ENCODE data around the gene BEX4. TPM values are rescaled to one million over a fixed set of nuclear protein-coding genes. Genes with fewer than 3 reads are reported as not detected.
"Not testable (repeated sequence)": the region's sequence is repeated elsewhere in the genome, so short reads cannot be mapped to it uniquely, and the experiment has no call there.

Gene BEX4
- total RNA-seq, 4 donors from 2014 or later, result 72.2 to 123 (median 103) TPM

DNA sequence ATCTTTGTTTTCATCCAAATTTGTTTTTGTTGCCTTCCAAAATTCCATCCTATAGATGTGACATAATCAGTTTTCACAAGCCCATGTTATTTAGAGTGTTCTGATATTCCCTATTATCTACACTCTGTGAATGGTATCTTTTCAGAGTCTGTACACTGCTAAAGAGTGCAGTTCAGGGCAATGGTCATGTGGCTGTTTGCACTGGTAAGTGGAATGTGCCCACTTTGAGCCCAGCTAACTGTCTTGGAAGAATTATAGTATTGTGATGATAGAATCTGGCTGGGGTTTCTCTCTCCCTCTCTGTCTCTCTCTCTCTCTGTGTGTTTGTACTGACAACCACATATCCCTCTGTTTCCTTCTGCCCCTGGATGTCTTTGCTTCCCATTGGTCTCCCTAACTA is 37.4 kb upstream of the BEX4 start:
- H3K36me3 ChIP-seq, result no peaks in the 10 kb centered on the region
- intact Hi-C loops (cut with DNase I), result loop anchor here (10.0 kb wide), 1 partner anchor 223 kb away; no protein-coding TSS in a partner anchor
- no peaks in the 10 kb centered on the region for H3K27me3 ChIP-seq
- H3K27ac ChIP-seq, result no peak overlapping the region
- no peak for TF ChIP-seq POLR2A (IDR thresholded peaks at IDR 0.05)
- TF ChIP-seq, protein P1, sequence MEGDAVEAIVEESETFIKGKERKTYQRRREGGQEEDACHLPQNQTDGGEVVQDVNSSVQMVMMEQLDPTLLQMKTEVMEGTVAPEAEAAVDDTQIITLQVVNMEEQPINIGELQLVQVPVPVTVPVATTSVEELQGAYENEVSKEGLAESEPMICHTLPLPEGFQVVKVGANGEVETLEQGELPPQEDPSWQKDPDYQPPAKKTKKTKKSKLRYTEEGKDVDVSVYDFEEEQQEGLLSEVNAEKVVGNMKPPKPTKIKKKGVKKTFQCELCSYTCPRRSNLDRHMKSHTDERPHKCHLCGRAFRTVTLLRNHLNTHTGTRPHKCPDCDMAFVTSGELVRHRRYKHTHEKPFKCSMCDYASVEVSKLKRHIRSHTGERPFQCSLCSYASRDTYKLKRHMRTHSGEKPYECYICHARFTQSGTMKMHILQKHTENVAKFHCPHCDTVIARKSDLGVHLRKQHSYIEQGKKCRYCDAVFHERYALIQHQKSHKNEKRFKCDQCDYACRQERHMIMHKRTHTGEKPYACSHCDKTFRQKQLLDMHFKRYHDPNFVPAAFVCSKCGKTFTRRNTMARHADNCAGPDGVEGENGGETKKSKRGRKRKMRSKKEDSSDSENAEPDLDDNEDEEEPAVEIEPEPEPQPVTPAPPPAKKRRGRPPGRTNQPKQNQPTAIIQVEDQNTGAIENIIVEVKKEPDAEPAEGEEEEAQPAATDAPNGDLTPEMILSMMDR (IDR thresholded peaks at IDR 0.05), result no peak
- DNase-seq, result no peak
- H3K4me3 ChIP-seq (replicated peaks in 1 of 3), result no peak overlapping the region
- H3K4me1 ChIP-seq, result no peaks in the 10 kb centered on the region
- H3K9me3 ChIP-seq, result no peaks in the 10 kb centered on the region

DNA sequence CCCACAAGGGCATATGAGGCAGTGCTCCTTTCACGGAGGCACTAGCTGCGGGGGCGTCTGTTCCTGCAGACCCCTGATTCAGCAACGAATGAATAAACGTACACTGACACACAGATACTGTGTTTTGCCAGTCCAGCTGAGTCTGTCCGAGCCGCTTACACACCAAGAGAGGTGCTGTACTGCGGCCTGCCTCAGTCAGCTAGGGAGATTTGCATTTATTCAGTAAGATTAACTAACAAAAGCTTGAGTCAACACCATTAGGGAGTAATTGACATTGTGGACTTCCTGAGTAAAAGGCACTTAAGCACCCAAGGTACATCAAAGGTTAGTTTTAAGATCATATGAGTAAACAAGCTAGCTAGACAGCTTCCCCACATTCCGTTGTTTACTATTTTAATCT is 31.0 kb upstream of the BEX4 start:
- intact Hi-C loops (cut with DNase I), result no loop called here
- TF ChIP-seq POLR2A (IDR thresholded peaks at IDR 0.05), result no peak
- TF ChIP-seq, protein P1 (IDR thresholded peaks at IDR 0.05), result no peak
- WGBS, 2 donors, result 40 to 70% methylated on average over 1 to 6 of the region's 9 CpGs
- Histone ChIP-seq H3K4me3 (replicated peaks in 1 of 3) (no peak overlapping the region), H3K27ac (no peak overlapping the region), H3K4me1 (no peaks in the 10 kb centered on the region), H3K27me3 (no peaks in the 10 kb centered on the region), H3K36me3 (no peaks in the 10 kb centered on the region), H3K9me3 (no peaks in the 10 kb centered on the region)
- no peak for DNase-seq

DNA sequence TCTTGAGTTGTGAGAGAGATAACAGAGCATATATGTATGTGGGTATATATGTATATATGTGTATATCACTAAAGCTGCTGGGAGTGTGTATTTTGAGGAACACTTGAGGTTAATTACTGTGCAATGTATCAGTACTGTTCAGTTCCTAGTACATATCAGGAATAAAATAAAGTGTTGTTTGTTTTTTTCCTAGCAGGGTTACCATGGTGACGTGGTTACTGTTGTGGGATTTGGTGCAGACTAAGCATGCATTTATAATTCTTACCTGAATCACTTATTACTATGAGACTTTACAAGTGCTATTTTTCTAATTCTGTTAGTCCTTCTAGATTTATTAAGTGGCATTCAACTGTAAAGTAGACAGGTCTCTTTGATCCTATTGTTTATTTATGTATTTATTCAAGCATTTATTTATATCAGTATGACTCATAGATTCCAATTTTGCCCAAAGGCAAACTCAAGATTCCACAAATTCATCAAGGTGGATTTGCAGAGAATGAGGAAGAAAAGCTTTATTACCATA is 26.9 kb upstream of the BEX4 start:
- no peak for TF ChIP-seq POLR2A (IDR thresholded peaks at IDR 0.05)
- TF ChIP-seq, protein P1 (IDR thresholded peaks at IDR 0.05), result no peak
- Histone ChIP-seq H3K36me3 (no peaks in the 10 kb centered on the region), H3K27me3 (no peaks in the 10 kb centered on the region), H3K4me1 (no peaks in the 10 kb centered on the region), H3K4me3 (replicated peaks in 1 of 3) (no peak overlapping the region), H3K9me3 (no peaks in the 10 kb centered on the region), H3K27ac (no peak overlapping the region)
- 85 to 88% methylated on average over 1 of the region's 1 CpG for WGBS, 2 donors
- intact Hi-C loops (cut with DNase I), result no loop called here
- no peak for DNase-seq

DNA sequence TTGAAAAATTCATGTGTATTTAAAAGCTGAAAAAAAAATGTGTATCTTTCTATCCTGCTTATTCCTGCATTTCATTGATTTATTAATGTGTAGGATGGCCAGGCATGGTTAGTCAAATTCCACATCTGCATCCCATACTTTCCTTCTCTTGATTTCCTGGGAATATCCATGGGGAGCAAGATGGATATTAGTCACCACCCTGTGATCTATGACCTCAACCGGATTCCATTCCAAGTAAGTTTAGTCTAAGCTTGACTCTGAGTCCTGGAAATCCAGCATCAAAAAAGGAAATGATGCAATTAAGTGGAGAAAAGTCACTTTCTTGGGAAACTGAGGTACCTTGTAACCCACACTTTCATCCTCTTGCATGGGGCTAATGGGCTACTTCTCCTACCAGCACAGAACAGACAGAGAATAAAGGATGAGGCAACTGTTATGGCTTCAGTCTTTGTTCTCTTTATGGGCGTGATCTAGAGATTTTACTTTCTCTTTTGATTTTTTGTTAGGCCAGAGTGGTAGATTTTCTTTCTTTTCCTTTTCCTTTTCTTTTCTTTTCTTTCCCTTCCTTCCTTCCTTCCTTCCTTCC is 17.1 kb upstream of the BEX4 start:
- no peaks in the 10 kb centered on the region for H3K27me3 ChIP-seq
- WGBS, 2 donors, result 74 to 86% methylated on average over 2 of the region's 2 CpGs
- intact Hi-C loops (cut with DNase I), result no loop called here
- no peaks in the 10 kb centered on the region for H3K4me1 ChIP-seq
- no peak overlapping the region for H3K4me3 ChIP-seq (replicated peaks in 1 of 3)
- H3K36me3 ChIP-seq, result no peaks in the 10 kb centered on the region
- H3K27ac ChIP-seq, result no peak overlapping the region
- no peak for DNase-seq
- H3K9me3 ChIP-seq, result no peaks in the 10 kb centered on the region
- TF ChIP-seq POLR2A (IDR thresholded peaks at IDR 0.05), result no peak
- TF ChIP-seq, protein P1 (IDR thresholded peaks at IDR 0.05), result no peak

- H3K4me1 ChIP-seq; H3K36me3 ChIP-seq; H3K27ac ChIP-seq; DNase-seq; H3K27me3 ChIP-seq; H3K9me3 ChIP-seq; intact Hi-C loops (cut with DNase I); H3K4me3 ChIP-seq (replicated peaks in 1 of 3): not testable (repeated sequence)
- WGBS, 2 donors, result 98 to 100% methylated on average over 4 of the region's 4 CpGs
Observed at GRCh38 chrX:103198668-103199067, 16.2 kb upstream of the BEX4 start.

Data from thyroid gland (tissue), 4 donors.